Activated CD4-positive, alpha-beta T cell treated with anti-CD3 and anti-CD28 coated beads for 4 hours (primary cell): ENCODE results near the gene CAMK4.
"Not testable (repeated sequence)": the region's sequence is repeated elsewhere in the genome, so short reads cannot be mapped to it uniquely, and the experiment has no call there.

Experiments used
- DNase-seq, 2 donors: peaks; one replicate each; pipeline ENCODE4 v3.0.0-alpha.2; 2020

The CAMK4 gene

DNA sequence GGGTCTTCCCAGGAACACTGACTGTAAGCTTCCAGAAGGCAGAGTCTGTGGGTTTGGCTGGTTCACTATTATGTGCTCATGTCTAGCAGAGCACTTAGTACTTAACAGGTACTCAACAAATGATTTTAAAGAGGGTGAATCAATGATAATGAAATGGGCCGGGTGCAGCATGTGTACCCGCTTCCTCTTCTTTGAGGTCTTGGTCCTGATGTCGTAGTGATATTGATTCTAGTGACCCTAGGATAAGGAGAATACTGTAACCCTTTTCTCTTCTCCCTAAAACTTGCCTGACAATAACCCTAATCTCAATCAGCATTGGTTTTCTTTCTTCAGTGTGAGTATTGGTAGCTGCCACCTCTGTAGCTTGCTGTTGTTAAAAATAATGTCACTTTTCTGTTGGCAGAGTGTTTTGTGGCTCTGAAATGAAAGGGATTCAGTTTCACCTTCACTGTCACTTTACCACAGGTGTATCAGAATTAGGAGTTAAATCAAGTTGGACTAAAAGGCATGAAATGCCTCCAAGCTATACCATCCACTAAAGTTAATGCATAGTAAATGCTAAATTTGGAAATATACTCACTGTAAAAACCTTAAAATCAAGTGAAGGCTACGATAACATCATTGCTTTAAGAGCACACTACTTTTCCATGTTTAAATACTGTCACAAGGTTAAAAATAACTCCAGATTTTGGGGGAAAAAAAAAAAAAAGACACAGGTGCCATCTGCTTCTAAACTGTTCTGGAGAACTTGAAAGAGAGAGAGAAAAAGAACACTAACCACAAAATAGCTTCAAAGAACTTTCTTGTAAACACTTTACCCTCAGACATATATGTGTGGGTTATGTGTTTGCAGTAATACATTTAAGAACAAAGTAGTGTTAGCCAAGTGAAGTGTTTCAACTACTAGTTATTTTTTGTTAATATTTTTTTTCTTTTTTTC, 6.0 kb downstream of the CAMK4 start:
- DNase-seq = no peak

DNA sequence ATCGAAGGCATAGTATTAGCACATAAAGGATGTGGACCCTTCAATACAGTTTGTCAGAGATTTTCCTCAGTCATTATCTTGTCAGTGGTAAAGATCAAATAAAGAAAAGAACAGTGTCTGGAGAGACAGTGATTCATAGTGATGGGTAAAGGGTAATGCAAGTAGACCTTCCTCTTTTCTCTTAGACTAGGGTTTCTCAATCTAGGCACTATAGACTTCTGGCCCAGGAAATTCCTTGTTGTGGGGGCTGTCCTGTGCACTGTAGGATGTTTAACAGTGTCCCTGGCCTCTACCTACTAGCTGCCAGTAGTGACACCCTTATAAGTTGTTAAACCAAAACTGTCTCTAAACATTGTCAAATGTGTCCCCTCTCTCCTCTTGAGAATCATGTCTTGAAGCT, 6.9 kb downstream of the CAMK4 start:
- DNase-seq = no peak

DNA sequence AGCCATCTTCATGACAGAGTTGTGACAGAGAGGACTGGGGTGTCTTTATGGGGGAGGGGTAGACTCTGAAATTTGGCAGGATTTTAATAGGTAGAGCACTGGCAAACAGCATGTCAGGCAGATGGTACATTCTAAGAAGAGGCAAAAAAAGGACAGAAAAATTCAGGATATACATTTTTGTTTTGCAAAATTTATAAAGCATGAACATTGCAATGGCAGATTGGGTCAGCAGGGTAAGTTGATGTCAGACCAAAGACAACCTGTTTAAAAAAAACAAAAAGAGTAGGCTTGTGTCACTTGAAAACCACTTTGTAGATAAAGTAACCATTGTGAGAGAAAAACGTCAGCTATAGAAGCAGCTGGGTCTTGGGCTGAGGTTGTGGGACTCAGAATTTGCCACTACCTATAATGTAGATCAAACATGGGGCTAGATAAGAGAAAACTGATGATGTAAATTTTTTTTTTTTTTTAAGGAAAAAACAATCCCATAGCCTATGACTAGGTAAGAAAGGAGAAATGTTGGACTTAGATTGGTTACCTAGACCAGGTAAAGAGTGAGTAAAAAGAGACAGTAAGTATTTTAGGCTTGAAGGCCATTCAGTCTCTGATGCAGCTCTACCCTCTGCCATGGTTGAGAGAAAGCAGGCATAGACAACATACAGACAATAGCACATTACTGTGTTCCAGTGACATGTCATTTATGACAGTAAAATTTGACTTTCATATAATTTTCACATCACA, 8.3 kb downstream of the CAMK4 start:
- DNase-seq = no peak

DNA sequence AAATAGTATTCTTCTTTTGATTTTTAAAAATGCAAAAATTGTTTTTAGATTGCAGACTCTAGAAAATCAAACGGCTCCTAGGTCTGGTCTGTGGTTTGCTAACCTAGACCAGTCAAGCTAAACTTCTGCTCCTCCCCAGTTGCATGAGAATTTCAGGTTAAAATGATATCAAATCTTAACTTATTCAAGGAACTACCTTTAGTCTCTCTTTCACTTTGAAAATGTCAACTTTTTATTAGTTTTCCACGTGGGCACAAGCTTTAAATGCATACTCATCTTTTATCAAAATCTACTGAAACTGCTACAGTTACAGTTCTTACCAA, 8.8 kb downstream of the CAMK4 start:
- no peak for DNase-seq

DNA sequence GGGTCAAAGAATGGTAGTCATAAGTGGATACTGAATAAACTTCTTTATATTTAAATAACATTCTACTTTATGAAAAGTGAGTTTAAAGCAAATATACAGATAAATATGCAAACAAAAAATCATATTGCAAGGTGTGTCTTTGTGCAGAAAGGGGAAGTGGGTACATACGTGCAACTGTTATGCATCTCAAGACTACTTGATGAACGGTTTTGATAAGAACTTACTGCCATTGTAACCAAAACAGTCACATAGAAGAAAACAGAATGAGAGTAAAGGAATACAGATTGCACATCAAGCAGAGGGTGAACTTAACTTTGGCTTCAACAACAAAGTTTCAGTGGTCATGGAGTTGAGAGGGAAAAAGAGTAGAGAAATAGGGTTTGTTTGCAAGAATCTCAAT, 9.9 kb downstream of the CAMK4 start:
- no peak for DNase-seq

DNA sequence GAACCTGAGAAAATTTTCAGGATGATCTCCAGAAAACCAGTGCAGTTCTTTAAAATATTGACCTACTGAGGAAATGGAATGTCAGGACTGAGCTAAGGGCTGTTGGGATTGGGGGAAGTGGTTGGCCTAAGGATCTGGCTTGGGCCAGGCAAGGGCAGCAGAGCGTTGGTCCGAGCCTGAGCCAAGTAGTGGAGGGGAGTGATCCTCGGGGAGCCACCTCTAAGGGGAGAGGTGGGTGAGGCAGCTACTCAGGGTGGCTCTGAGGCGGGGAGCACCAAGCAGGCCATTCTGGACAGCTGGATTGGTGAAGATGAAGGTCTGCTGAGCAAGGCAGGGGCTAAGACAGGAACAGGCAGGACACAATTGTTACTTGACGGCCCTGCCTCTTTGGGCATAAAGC, 11.5 kb downstream of the CAMK4 start:
- no peak for DNase-seq

DNA sequence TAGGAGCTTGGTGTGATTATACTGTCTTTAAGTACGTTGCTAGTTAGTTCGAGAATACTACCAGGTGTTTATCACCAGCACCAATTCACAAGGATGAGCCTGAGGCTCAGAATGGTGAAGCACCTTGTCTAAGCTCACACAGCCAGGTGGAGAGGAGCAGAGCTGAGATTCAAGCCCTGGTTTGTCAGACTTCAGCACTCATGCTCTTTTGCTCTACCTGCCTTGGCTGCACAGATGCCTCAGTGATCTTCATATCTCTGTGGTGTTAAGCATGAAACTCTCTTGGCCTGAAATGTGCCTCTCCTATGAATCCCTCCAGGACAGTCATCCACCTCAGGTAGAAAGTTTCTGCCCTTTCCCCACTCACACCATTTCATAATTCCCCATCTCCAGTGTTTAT, 12.2 kb downstream of the CAMK4 start:
- DNase-seq = no peak

DNA sequence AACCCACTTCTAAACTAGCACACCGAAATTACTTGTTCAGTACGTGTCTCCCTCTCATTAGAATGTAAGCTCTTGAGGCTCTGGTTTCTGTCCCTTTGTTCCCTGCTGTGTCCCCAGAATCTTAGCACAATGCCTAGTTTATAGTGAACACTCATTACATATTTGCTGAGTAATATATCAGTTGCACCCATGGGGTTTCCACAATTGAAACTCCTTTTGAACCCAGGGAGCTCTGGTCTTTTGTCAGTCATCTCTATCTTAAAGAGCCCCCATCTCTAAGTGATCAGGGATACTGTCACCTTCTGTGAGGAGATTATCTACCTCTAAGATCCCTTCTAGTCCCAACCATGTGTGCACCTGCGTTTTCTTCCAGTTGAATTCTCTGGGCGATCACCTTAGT, 12.8 kb downstream of the CAMK4 start:
- DNase-seq = no peak

DNA sequence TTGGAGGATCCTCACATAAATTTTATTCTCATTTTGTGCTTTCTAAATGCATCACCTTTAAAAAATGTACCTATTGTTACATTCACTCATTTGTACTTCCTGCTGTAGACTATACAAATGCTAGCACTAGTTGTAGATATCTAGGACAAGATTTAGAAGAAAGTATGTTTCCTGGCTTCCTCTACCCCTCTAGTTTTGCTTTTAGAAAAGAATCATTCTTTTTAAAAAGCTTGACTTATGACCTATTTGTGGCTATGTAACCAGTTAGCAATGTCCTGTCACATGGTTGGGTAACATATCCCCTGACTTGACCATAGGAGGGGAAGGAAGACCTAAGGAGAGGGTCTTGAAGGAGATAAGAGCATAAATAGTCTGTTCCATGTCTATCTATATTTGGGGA, 13.3 kb downstream of the CAMK4 start:
- no peak for DNase-seq

DNA sequence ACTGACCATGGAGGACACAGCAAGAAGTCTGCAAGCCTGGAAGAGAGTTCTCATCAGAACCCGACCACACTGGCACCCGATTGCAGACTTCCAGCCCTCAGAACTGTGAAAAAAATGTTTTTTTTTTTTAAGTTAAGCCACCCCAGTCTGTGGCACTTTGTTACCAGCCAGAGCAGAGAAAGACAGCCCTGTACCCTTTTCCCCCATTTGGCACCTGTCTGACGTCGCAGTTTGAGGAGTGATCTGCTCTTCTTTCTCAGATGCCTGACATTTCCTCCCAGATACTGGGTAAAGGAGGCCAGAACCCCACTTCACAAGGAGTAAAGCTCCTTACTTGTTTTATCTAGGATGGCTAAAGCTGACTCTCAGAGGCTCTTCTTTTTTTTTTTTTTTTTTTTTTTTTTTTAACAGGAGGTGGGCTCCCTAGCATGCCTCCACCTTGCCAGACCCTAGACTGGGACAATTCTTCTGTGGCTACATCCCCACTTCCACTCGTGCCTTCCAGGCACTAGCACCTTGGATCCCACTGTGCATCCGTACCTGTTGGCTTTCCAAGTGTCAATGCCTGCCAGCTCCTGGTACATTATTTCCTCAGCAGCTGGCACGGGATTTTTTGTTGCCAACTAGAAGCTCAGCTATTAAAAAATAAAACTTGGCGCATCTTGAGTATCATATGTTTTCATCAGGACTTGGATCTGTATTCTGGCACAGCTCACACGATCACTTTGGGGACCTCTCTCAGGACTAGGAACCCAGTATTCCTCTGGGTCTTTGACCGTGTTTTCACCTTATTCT, 14.4 kb downstream of the CAMK4 start:
- no peak for DNase-seq

DNA sequence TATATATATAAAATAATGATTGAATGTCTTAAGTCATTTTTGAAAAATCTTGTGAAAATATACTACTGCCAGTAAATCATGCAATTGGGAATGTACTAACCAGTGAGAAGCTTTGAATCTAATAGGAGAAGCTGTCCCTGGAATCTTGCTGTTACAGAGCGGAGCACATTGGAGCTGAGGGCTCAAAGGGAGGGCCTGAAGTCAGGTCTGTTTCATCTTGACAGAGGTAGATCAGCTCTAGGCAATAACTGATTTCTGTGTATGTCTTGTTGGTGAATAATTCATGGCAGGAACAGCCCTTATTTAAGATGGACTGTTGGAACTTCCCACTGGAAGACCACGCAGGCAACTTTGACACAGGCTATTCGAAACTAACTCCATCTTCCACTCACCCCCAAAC, 17.5 kb downstream of the CAMK4 start:
- DNase-seq = no peak

DNA sequence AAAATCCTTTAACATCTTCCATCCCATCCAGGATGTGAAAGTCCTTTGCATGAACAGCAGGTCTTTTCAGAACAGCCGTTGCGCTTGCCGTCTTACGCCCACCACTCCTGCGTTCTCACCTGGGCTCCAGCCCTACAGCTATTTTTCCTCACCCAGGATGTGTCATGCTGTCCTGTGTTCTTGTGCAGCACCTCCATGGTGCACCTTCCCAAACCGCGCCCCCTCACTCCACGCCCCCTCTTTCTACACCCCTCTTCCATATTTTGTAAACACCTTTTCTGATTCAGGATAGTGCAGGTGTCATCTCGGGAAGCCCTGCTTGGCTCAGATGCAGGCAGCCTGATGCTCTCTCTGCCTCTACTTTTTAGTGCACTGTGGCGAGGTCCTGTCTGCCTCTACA, 18.4 kb downstream of the CAMK4 start:
- DNase-seq = no peak

DNA sequence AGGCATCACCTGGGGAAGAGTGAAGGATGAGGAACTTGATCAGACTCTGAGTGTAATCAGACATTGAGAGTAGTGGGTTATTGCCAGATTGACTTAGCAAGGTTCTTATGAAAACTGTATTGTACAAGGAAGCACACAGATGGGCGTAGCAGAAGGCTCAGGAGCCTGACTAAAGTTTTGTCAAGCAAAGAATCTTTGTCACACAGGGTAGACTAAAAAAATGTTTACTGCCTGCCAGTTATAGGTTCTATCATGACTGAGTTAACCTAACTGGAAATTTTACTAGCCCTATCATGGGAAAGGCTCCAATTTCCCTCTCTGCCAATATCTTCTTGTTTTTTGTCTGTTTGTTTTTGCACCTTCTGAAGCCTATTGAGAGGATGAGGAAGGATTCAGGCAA, 19.1 kb downstream of the CAMK4 start:
- no peak for DNase-seq

DNA sequence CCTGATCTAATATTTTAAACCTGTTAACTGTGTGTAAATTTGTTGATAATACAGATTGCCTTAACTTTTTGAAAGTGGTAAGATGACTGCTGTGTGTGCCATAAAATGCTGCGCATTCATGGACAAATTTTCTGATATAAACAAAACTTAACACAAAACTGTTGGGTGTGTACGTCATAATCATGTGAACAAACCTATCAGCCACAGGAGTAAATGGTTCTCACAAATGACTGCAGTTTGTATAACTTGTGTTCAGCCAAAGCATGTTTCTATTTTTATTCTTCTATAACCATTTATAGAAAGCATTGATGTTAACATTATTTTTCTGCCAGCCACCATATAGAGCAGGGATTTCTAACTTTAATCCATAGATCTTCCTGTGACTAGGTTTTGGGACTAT, 21.5 kb downstream of the CAMK4 start:
- DNase-seq = no peak

DNA sequence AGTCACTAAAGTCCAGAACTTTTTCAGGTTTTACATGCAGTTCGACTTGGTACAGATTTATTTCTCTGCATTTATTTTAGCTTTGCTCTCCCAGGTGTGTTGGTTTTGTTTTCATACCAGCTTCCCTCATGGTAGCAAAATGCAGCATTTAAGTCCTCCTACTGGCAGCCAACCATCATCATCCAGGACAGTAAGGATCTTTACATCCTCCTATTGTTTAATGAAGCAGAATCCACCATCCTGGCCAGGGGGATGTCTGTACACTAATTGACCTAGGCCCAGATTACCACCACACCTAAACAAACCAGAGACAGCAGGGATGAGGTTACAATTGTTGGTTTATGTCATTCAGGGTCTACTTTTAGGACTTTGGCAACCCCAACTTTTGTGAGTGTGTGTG, 22.3 kb downstream of the CAMK4 start:
- DNase-seq = no peak

DNA sequence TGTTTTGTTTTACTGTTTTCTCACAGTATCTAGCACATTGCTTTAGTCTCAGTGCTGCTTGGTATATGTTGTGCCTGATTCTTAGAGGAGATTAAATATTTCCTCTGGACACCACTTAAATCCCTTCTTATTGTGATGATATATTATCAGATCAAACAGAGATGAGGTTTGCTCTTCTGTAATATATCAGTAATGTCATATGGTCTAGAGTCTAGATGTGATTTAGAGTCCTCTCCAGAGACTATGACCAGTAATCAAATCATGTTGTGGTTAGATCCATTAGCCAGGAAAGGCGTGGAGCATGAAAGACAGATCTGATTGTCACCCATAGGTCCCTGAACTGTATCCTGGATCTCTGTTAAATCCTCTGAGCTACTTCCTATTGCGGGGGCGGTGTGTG, 24.4 kb downstream of the CAMK4 start:
- no peak for DNase-seq

DNA sequence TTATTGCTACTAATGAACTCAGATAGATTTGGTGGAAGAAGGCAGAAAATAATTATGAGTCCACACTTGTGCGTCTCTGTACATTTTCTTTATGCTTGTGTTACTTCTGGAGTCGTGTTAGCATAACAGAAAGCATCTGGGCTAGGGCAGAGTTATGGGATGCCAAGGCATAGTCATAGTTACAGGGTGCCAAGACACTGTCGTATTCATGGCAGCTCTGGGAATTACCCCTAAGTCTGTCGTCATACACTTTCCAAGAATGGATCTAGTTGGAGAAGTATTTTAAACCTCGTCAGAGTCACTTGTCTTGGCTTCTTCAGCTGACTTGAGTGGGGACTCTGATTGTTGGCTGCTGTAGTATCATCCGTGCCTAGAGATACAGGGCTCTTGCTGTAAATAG, 27.7 kb downstream of the CAMK4 start:
- DNase-seq = no peak

DNA sequence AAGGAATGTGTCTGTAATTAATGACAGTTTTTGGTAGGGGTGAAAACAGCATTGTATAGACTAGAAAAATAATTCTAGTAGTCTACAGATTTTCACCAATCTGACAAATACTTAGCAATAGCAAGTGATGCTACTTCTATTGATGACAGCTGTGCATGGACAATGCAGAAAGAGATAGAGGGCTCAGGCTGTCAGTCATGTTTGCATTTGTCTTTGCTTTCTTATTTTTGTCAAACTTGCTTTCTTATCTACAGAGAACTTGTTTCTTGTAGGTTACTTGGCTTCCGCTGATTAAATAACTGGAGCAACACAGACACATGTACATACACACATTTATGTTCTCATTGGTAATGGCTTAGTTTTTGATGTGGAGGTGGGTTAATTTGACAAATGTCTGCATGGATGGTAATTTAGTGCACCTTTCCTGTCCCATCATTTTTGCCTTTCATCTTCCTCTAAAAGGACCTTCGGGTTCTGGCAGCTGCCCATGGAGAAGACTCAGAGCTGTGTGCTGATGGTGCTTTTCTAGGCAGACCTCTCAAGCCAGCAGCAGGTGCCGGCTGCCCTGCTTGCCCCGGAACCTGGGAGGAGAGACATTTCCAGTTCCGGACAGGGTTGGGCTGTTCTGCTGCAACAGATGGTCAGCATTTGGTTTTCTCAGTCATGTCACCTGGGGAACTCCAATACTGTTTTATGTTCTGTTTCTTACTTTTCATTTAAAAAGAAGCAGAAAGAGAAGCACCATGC, 28.8 kb downstream of the CAMK4 start:
- no peak for DNase-seq

DNA sequence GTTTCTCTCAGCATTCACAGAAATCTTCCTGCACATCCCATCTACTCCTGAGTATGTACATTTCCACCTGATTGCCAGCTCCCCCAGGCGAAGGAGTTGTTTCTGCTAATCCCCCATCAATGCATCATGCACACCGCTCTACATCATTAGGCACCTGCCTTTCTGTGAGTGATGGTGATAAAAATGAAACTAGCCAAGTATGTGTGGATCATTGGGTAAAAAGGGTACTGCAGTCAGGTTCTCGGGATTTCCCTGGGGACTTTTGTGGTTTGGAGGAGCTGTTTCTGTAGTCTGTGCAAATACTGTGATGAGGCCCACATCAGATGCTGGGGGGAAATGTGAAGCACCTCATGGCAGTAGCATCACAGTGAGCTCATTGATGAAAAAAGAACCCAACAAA, 30.4 kb downstream of the CAMK4 start:
- DNase-seq = peak; percentile 69 to 71

DNA sequence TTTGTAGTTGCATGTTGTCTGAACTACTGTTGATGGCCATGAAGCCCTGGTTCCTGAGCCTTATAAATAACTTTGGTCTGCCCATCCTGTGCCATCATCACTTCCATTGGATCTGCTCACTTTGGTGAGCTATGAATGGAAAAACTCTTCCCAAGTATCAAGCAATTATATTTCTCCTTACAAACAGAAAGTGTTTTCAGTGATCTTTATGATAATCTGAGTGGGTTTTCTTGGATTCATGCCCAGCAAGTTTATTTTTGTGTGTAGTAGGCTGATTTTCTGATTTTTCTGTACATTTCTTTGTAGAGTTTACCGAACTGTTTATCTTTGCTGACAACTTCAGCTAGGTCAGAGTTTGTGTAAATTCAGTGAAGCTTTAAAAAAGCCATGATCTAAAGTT, 31.0 kb downstream of the CAMK4 start:
- no peak for DNase-seq

DNA sequence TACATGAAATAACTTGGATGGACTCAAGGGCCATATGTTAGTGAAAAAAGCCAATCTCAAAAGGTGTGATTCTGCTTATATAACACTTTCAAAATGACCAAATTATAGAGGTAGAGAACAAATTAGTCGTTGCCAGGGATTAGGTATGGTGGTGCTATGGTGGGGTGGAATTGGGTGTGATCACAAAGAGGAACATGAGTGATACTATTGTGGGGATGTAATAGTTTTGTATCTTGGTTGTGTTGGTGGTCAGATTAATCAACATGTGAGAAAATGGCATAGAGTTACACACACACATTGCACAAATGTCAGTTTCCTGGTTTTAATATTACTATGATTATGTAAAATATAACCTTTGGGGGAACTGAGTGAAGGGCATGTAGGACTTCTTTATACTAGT, 31.9 kb downstream of the CAMK4 start:
- no peak for DNase-seq

DNA sequence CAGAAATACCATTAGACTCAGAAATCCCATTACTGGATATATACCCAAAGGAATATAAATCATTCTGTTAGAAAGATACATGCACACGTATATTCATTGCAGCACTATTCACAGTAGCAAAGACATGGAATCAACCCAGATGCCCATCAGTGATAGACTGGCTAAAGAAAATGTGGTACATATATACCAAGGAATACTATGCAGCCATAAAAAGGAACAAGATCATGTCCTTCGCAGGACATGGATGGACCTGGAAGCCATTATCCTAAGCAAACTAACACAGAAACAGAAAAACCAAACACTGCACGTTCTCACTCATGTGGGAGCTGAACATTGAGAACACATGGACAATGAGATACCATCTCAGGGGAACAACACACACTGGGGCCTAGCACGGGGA, 33.4 kb downstream of the CAMK4 start:
- not testable (repeated sequence) for DNase-seq

DNA sequence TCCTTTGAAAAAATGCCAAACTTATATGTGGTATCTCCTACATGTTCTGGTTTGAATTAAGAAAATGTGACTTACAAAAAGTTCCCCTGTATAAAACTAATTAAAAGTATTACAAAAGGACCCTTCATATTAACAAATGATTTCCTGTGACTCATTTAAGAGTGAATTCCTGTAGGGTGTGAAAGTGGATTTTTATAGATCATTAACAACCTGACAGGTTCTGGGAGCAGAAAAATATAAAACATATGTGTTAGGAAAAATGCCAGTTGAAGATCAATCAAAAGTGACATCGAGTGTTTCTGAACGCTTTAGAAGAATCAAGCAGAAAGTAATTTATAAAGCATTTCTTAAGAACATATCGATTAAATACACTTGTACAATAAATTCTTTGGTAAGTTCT, 35.5 kb downstream of the CAMK4 start:
- DNase-seq = no peak
